GM12874 (cell line): ENCODE measurements around the gene CLK2.

Experiments
- CTCF ChIP-seq: IDR thresholded peaks from 2 replicates; pipeline ENCODE4 v1.5.1; 2011; ENCODE audit warnings: low read depth, mild to moderate bottlenecking, control low read depth, low read length, moderate library complexity; ENCODE audit not compliant: insufficient read depth

Gene CLK2

GRCh38 chr1:155261493-155261851, 11.8 kb downstream of the CLK2 start:
- no peak for TF ChIP-seq CTCF

GRCh38 chr1:155260276-155260675, 13.0 kb downstream of the CLK2 start:
- no peak for TF ChIP-seq CTCF

- TF ChIP-seq CTCF, result no peak
These were observed 17.0 kb downstream of the CLK2 start for GRCh38 chr1:155256058-155256852.

GRCh38 chr1:155255243-155256007, 17.9 kb downstream of the CLK2 start, which contains the start of gene ENTREP3:
TSS of gene ENTREP3 (minus strand) at chr1:155255483. CDS start at chr1:155254877, 606 bp downstream.
- TF ChIP-seq CTCF, result no peak

- no peak for TF ChIP-seq CTCF
These were observed 18.5 kb downstream of the CLK2 start for GRCh38 chr1:155254714-155255242.

- TF ChIP-seq CTCF, result no peak
These were observed 19.0 kb downstream of the CLK2 start for GRCh38 chr1:155254228-155254713.

GRCh38 chr1:155253797-155254196, 19.5 kb downstream of the CLK2 start:
- no peak for TF ChIP-seq CTCF
